ENCODE results near the gene PARP15. TPM values are rescaled to one million over a fixed set of nuclear protein-coding genes. Genes with fewer than 3 reads are reported as not detected.

The PARP15 gene
- polyA plus RNA-seq, 1 donor (not counting 4 experiments of a cell fraction or from before 2014, with no cell fraction given) = 0.25 TPM

GRCh38 chr3:122620399-122620798, 42.9 kb downstream of the PARP15 start:
- Histone ChIP-seq H2AFZ (ENCODE audit: control insufficient read depth, low read length) (no peak overlapping the region), H3K4me3 (ENCODE audit: control insufficient read depth in 2 of 3, extremely low read depth in 1 of 3, insufficient read depth in 2 of 3, low read depth in 1 of 3, low read length in 3 of 3) (no peak overlapping the region), H3K9me3 (ENCODE audit: control insufficient read depth, low read depth, low read length) (no peaks in the 10 kb centered on the region), H4K20me1 (ENCODE audit: control insufficient read depth, extremely low read depth, insufficient read depth, low read length) (no peaks in the 10 kb centered on the region), H3K27ac (ENCODE audit: control insufficient read depth, insufficient read depth, low read length) (no peak overlapping the region), H3K27me3 (ENCODE audit: control insufficient read depth, extremely low read depth, insufficient read depth, low read length) (peaks cover 20% of the 10 kb centered on the region), H3K36me3 (ENCODE audit: control insufficient read depth in 2 of 2, extremely low read depth in 1 of 2, insufficient read depth in 2 of 2, low read length in 2 of 2) (no peaks in the 10 kb centered on the region), H3K79me2 (ENCODE audit: control insufficient read depth, insufficient read depth, low read length) (no peaks in the 10 kb centered on the region), H3K9ac (ENCODE audit: control insufficient read depth, extremely low read depth, insufficient read depth, low read length) (no peak overlapping the region), H3K9me1 (ENCODE audit: control insufficient read depth, extremely low read depth, insufficient read depth, low read length) (no peaks in the 10 kb centered on the region), H3K4me2 (ENCODE audit: control insufficient read depth, extremely low read depth, insufficient read depth, low read depth, low read length) (no peak overlapping the region), H3K4me1 (ENCODE audit: control insufficient read depth, extremely low read depth, insufficient read depth, low read length) (no peaks in the 10 kb centered on the region)
- dilution Hi-C loops (cut with MboI; ENCODE audit: extremely low pct_ligation_motif_present, low sequenced_read_pairs) = no loop called here
- TF ChIP-seq EZH2 (IDR thresholded peaks at IDR 0.05; ENCODE audit: low read length) (no peak), CTCF (optimal IDR thresholded peaks at IDR 0.05 in 1 of 3, IDR thresholded peaks at IDR 0.05 in 1 of 3, conservative IDR thresholded peaks at IDR 0.05 in 1 of 3; ENCODE audit: extremely low read depth in 1 of 3, insufficient read depth in 2 of 3, low read length in 3 of 3) (no peak)
- no peak for DNase-seq (ENCODE audit: low read depth, low spot score)
- no peak for FAIRE-seq

- H3K4me1 ChIP-seq (ENCODE audit: control insufficient read depth, extremely low read depth, insufficient read depth, low read length) = no peaks in the 10 kb centered on the region
- no peak for DNase-seq (ENCODE audit: low read depth, low spot score)
- peaks cover 20% of the 10 kb centered on the region for H3K27me3 ChIP-seq (ENCODE audit: control insufficient read depth, extremely low read depth, insufficient read depth, low read length)
- no peaks in the 10 kb centered on the region for H3K79me2 ChIP-seq (ENCODE audit: control insufficient read depth, insufficient read depth, low read length)
- no peak for TF ChIP-seq CTCF (optimal IDR thresholded peaks at IDR 0.05 in 1 of 3, IDR thresholded peaks at IDR 0.05 in 1 of 3, conservative IDR thresholded peaks at IDR 0.05 in 1 of 3; ENCODE audit: extremely low read depth in 1 of 3, insufficient read depth in 2 of 3, low read length in 3 of 3)
- no peak for TF ChIP-seq EZH2 (IDR thresholded peaks at IDR 0.05; ENCODE audit: low read length)
- FAIRE-seq = no peak
- H3K4me2 ChIP-seq (ENCODE audit: control insufficient read depth, extremely low read depth, insufficient read depth, low read depth, low read length) = no peak overlapping the region
- no peak overlapping the region for H2AFZ ChIP-seq (ENCODE audit: control insufficient read depth, low read length)
- H3K9ac ChIP-seq (ENCODE audit: control insufficient read depth, extremely low read depth, insufficient read depth, low read length) = no peak overlapping the region
- H3K27ac ChIP-seq (ENCODE audit: control insufficient read depth, insufficient read depth, low read length) = no peak overlapping the region
- no peaks in the 10 kb centered on the region for H3K9me1 ChIP-seq (ENCODE audit: control insufficient read depth, extremely low read depth, insufficient read depth, low read length)
- no peaks in the 10 kb centered on the region for H3K9me3 ChIP-seq (ENCODE audit: control insufficient read depth, low read depth, low read length)
- H3K36me3 ChIP-seq (ENCODE audit: control insufficient read depth in 2 of 2, extremely low read depth in 1 of 2, insufficient read depth in 2 of 2, low read length in 2 of 2) = no peaks in the 10 kb centered on the region
- H3K4me3 ChIP-seq (ENCODE audit: control insufficient read depth in 2 of 3, extremely low read depth in 1 of 3, insufficient read depth in 2 of 3, low read depth in 1 of 3, low read length in 3 of 3) = no peak overlapping the region
- H4K20me1 ChIP-seq (ENCODE audit: control insufficient read depth, extremely low read depth, insufficient read depth, low read length) = no peaks in the 10 kb centered on the region
- dilution Hi-C loops (cut with MboI; ENCODE audit: extremely low pct_ligation_motif_present, low sequenced_read_pairs) = no loop called here
Observed at GRCh38 chr3:122621112-122621511, 43.7 kb downstream of the PARP15 start.

Data from keratinocyte (primary cell).